Right forelimb (tissue), 1 donor: Measurements from ENCODE around the gene ADGRA3.
"Not testable (repeated sequence)": the region's sequence is repeated elsewhere in the genome, so short reads cannot be mapped to it uniquely, and the experiment has no call there.

Source experiments
- DNase-seq: peaks from one replicate; pipeline ENCODE4 v3.0.0-alpha.2; 2018

ADGRA3 gene

DNA sequence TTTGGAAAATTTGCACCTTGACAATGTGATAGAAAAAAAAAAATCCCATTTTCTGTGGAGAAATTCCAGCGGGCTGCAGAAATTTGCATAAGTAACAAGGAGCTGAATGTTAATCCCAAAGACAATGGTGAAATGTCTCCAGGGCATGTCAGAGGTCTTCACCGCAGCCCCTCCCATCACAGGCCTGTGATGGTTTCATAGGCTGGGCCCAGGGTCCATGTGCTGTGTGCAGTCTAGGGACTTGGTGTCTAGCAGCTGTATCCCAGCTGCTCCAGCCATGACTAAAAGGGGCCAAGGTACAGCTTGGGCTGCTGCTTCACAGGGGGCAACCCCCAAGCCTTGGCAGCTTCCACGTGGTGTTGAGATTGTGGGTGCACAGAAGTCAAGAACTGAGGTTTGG, 85.2 kb downstream of the ADGRA3 start:
- no peak for DNase-seq

DNA sequence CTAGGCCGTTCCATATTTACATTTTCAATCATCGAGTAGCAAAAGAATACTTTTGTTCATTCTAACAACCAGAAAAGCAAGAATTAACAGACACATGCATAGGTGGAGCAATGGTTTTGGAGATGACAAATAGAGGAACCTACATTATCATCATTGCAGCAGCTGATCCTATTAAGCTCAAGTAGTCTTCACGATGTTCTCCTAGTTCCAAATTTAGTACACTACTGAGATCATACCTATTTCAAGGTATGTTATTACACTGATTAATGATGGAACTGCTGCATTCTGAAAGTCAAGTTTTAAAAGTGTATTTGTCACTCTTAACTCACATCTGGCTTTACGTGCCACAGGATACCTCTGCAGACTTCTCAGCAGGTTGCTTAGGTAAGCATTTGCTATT, 87.4 kb downstream of the ADGRA3 start:
- no peak for DNase-seq

DNA sequence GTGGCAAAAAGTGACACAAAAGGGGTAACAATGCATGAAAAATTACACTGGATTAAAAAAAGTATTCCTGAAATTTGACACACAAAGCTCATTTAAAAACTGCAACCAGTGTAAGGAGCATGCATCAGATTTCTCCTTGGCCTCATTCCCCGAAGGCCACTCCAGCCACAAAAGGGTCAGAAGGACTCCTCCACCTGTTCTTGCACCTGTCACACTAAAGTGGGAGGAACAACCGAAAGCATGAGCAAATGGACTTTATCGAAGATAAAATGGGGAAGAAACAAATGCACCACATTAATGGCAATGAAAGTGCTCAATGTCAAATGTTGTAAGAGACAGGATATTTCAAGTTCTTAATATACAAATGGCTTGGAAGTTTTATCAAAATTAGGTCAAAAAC, 88.2 kb downstream of the ADGRA3 start:
- no peak for DNase-seq

DNA sequence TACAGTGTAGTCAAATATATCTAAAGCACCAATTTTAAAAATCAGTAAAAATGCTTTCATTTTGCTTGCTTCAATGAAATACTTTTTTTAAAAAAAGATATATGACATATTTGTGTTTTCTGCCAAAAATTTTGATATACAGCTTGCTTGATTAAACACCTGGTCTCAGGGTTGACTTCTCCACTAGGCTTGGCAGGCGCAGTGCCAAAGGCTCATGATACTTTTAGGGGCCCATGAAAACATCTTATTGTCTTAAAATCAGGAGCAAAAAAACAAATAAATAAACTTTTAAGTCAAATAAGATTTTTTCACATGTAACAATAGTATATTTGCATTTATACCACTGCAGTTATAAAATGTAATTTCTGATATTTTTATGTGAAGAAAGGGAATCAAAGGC, 95.6 kb downstream of the ADGRA3 start:
- no peak for DNase-seq

DNA sequence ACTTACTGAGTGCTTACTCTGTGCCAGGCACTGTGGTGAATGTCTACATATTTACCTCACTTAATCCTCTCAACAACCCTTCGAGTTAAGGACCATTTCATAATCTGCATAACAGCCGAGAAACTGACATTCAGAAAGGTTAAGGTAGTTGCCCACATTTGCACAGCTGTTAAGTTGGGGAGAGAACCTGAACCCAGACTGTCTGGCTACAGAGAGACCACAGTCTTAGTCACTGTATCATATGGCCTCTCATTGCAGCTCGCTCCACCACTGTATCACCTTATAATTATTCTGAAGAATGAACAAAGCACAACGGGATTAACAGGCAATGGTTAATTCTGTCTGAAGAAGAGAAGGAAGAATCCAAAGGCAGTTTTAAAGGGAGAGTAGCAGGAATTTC, 98.5 kb downstream of the ADGRA3 start:
- DNase-seq = no peak

DNA sequence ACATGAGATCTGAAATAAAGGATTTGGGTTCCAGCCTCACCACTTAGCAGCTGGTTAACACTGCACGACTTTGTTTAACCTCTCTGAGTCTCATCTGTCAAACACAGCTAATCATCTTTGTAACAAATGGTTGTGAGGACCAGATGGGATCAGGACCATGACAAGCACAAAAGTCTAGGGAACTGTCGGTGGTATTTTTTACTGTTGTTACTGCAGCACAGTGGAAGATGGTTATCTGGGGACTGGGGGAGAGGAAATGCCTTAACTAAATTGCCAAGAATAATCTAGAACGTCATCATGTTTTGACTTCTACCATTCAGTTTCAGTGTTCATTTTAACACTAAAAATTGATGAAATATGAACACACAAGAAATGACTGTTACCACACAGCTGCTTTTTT, 99.5 kb downstream of the ADGRA3 start:
- no peak for DNase-seq

DNA sequence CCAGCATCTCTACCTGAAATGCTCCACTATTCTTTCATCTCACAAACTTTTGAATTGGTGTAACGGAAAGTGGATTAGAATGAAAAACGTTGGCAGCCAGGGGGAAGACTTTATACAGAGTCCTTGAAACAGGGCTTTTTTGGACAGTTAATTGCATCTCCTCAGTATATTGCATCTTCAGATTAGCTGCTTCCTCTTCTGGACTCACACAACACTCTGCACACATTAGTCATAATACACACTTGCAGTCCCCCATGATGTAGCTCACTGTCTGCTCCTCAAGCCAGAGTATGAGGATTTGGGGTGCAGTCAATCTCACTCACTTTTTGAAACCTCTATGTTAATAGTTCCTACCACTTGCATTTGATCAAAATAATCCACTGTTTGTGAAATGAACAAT, 101.0 kb downstream of the ADGRA3 start:
- no peak for DNase-seq

DNA sequence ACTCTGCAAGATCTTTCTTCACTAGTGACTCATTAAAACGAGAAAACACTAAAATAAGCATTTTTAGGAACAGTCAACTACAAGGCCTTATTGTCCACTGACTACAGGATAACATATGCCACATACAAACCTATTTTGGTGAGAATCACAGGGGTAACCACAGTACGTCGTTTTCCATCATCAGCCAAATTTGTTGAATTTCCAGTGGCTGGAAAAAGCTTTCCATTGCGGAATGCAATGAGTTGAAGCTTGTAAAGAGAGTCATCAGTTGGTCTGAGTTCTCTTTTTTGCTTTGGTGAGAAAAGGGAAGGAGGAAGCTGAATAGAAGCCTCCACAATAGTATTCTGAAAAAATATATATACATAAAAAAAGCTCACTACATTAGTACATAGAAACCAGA, 102.4 kb downstream of the ADGRA3 start:
- DNase-seq = no peak

DNA sequence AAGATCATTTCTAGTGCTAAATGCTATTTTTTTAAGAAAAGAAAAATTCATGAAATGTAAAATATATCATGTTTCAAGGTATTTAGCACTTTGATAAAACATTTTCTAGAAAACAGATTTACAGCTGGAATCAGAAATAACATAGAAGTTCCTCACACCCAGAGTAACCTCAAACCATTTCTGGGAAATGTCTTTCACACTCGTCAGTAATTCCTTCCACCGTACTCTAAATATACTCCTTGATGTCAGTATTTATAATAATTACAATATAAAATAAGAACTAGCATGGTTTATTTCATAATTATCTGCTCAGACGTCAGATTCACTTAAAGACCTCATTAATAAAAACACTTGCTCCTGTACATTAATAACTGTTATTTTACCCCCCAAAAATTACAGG, 103.9 kb downstream of the ADGRA3 start:
- no peak for DNase-seq

DNA sequence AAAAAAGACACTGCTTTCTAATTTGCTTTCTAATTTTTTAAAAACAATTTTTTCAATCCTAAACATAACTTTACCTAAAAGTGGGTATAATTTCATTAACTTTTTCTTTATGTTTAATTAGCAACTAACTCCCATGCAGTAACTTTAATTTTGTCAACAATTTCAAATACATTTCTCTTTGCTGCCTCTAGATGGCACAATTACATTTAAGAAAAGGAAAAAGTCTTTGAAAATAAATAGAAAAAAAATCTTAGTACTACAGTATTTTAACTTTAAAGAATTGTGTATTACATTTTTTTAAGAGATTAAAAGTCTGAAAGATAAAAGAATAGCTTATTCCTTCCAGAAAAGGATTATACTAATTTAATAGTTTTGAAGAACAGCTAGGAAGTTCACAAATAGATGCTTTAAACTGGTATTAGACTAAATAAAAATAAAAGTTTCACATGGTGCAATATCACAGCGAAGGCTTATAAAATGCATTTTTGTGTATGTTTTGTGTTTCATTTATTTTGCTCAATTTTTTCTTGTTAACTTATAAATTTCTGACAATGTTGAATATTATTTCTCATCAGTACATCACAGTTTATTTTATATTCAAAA, 105.1 kb downstream of the ADGRA3 start:
- DNase-seq = no peak

DNA sequence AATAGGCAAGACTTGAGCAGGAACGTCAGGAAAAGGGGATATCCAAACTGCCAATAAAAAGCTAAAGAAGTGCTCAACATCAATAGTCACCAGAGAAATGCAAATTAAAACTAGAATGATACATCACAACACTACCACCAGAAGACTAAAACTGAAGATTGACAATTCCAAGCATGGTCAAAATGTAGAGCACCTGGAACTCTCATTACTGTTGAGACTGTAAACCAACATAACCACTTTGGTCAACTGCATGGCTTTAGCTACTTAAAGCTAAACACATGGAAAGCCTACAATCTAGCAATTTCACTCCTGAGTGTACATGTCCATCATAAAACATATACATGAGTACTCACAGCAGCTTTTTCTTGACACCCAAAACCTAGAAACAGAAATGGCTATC, 107.4 kb downstream of the ADGRA3 start:
- no peak for DNase-seq

DNA sequence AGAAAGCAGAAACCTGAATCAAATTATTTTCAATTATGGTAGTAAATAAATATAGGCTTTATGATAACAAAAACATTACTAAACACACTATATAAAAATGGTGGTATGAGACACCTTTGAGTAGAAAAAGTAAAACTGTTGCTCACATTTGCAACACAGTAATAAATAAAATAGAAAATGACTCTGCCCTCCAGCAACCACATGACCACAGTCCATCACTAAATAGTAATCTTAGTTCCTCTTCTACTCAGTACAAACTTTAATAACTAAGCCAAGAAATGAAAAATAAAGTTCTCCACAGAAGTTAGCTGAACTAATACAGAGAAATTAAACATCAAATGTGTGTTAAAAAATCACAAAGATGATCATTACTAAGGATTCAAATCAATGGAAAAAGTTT, 108.5 kb downstream of the ADGRA3 start:
- DNase-seq = no peak

DNA sequence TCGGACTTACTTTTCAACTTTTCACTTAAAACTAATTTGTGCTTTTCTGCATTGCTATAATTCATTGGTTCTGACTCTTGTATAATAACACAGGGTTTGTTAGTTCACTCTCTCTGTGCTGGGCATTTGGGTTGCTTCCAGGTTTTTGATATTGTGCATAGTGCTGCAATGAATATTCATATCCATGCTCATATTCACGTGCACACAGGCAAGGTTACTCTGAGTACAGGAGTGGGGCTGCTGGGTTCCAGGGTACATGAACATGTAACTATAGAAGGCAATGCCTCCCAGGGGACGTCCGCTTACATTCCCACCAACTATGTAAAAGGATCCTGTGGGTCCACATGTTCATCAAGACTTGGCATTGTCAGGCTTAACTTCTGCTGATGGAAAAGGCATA, 117.2 kb downstream of the ADGRA3 start:
- DNase-seq = no peak

DNA sequence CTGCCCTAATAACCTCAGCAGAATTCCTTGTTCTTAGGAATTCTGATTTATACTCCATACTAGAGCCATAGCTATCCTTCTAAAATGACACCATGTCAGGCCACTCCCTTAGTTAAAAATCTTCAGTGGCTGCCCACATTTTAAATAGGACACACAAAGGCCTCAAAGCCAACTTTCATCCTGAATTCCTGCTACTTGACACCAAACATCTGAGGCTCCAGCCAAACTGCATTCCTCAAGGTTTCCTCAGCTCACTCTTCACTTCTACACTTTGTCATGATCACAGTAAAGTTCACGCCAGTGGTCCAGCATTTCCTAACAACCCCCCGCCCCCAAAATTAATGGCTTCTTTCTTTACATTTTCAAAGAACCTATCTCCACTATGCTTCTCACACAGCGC, 124.3 kb downstream of the ADGRA3 start:
- no peak for DNase-seq

DNA sequence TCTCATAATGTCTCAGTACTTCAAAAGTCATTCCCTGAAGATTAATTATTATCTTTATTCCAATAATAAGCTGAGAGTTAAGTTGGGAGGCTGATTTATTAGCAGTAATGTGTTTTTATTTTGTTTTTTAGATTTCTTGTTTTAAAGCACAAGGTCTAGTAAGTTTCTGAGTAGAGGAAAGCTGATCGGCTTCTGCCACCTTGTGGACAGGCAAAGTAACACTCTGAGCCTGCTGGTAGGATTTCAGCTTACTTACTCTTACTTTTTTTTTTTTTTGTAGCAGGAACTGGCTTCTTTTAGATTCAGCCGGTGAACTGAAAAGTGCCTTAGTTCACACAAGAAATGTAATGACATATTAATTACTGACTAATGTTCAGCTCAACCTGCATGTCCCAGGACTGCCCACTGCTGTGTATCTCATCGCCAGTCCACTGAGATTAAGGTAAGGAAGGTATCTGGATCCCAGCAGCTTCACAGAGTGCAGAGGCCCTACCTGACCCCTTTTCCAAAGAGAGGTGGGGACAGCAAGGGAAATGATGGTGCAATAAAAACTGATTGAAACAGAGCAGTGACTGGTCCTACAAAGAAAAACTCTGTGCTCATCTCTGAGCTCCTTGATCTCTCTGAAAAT, 126.5 kb downstream of the ADGRA3 start:
- peak; percentile 71 for DNase-seq

DNA sequence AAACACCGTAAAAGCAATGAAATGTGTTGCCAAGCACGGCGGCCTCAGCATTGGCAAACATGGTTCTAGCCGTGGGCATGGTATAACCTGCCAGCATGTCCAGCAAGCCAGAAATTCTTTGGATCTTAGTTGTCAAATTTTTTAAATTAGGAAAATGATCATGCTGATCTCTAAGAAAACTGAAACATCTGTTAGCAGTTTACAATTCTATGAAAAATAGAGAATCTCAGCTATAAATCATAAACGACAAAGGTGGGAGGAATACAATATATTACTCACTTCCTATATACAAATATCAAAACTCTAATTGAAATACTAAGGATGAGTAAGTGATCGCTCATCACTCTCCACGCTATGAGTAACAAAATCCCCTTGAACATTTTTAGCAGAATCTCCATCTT, 130.3 kb downstream of the ADGRA3 start:
- no peak for DNase-seq

DNA sequence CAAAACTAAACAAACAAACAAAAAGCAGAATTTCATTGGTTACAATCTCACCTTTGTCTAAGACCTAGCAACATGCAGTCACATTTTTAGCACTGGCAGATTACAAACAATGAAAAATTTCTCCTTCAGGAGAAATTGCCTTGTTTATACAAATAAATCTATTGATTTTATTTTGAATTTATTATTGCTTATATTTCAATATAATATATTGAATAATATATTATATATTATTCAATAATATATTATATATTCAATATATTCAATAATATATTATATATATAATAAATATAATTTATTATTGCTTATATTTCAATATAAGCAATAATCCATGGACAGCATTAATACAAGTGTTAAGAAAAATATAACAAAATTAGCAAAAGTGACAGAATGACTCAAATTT, 131.7 kb downstream of the ADGRA3 start:
- DNase-seq = no peak

DNA sequence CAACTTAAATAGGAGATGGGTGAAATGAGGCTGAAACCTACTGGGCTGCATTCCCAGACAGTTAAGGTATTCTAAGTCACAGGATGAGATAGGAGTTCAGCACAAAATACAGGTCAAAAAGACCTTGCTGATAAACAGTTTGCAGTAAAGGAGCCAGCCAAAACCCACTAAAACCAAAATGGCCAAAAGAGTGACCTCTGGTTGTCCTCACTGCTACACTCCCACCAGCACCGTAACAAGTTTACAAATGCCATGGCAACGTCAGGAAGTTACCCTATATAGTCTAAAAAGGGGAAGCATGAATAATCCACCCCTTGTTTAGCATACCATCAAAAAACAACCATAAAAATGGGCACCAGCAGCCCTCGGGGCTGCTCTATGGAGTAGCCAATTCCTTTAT, 133.7 kb downstream of the ADGRA3 start:
- not testable (repeated sequence) for DNase-seq

DNA sequence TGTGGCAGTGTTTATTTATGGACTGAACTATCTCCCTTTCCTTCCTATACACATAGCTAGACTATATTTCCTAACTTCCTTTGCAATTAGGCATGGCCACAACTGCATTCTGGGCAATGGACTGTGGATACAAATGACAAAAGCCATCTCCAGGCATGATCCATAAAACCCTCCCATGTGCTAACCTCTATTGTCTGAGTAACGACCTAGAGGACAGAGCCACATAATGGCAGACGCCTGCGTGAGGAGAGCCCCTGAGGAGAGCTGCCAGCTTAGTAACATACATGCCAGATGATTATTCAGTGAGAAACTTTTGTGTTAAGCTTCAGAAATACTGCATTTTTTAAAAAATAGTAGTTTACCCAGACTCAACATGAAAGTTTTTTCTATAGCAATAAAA, 142.9 kb downstream of the ADGRA3 start:
- DNase-seq = no peak

DNA sequence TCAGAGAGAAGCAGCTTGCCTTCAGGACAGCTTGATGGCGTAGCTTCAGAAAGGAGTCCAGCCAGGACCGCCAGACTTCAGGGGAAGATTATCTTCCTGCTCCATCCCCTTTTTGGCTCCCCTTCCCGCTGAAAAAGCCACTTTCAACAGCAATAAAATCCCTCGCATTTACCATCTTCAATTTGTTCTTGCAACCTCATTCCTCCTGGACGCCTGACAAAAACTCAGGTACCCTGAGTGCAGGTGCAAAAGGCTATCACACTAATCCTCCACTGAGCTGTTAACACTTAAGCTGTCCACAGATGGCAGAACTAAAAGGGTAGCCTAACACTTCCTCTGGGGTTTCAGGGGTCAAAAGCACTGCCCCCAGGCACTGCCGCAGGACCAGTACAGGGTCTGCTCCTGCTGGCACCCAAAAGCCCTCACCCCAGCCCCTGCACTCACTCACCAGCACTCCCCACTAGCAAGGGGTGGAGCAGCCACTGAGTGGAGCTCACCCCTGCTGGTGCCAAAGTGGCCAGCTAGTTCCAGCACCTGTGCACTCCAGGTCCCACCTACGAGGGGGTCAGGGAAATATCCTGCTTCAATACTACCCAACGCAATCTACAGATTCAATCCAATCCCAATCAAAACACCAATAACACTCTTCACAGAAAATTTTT, 145.8 kb downstream of the ADGRA3 start:
- DNase-seq = no peak

DNA sequence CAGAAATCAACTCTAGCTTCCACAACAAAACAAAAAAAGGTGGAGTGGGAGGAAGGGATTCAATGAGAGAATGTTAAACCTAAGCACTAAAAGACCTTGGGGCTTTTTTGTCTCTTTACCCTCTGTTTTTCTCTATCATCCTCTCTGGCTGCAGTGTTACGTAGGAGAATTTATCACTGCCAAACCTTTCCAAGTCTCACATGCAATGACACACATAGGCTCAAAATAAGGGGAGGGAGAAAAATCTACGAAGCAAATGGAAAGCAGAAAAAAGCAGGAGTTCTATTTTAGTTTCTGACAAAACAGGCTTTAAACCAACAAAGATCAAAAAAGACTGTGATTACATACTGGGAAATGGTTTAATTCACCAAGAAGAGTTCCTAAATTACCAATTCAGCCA, 152.1 kb downstream of the ADGRA3 start:
- no peak for DNase-seq

DNA sequence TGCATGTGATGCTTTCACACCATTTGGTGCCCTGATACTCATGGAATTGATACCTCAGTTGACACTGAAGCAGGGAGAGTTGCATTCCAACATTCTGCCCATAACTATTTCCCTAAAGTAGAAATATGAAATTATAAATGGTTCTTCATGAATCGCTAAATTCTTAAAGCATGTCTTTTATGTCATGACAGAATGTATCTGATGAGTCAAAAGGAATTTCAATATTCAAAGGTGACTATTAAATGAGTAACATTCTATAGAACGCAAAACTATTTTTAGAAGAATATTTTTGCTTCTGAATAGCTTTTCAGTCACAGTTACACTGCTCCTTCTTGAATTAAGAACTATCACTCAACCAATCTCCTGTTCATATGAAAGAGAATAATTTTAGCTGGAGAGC, 152.8 kb downstream of the ADGRA3 start:
- no peak for DNase-seq

DNA sequence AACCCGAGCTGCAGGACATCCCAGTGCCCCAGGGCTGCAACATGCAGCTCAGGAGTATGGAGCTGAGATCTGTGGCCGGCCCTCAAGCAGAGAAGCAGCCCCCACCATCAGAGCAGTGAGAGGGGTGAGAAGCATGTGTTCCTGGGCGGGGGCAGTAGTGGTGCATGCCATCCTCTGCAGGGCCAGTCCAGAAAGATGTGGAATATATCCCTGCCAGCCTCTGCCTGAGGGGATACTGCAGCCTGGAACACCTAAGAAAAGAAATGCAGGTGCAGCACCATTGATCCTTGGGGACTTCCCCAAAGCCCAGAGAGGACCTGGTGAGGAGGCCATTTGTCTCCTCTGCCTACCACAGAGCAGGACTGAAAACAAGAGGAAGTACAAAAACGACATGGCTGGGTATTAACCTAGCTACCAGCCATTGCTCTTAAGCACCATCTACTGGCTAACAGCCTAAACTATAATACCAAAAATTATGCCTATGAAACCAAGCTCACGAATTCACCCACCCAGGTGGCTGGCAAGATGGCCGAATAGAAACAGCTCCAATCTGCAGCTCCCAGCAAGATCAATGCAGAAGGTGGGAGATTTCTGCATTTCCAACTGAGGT, 158.8 kb downstream of the ADGRA3 start:
- DNase-seq = no peak

DNA sequence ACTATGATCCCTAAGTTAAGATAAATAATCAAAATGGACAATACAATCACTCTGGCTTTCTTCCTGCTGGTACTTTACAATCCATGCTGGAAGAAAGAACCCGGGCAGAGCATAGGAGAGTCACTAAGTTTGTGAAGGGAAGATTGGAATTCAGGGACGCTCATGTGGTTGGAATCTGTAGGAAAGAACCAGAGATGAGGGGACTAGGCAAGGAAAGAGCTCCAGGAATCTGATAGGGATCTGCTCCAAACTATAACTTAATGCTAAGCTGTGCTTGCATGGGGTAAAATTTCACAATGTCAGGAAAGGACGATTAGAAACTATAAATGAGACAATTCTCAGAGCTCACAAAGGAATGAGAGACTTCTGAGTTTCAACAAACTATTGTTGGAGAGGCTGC, 167.5 kb downstream of the ADGRA3 start:
- DNase-seq = no peak
